Neural cell (in vitro differentiated cells): ENCODE data around the gene CAPN8.

Experiments
- EP300 ChIP-seq: fragments of 450-650 bp; conservative IDR thresholded peaks from 2 replicates; pipeline ENCODE4 v1.6.1; 2014; ENCODE audit warnings: antibody characterized with exemption, mild to moderate bottlenecking, moderate library complexity; ENCODE audit not compliant: poor library complexity, severe bottlenecking
- EZH2 ChIP-seq: fragments of 200-600, 300-800 bp; shearing (Covaris generic), sonication (generic); IDR thresholded peaks from 2 replicates; pipeline ENCODE4 v1.6.1; 2014; ENCODE audit warnings: antibody characterized with exemption, low read length, borderline replicate concordance, mild to moderate bottlenecking; ENCODE audit not compliant: insufficient read depth, poor library complexity, severe bottlenecking
- POLR2AphosphoS5 ChIP-seq: IDR thresholded peaks from 2 replicates; pipeline ENCODE4 v1.6.1; 2012
- TF ChIP-seq, protein P1 (sequence below): fragments of 450-650 bp; IDR thresholded peaks from 2 replicates; pipeline ENCODE4 v1.5.1; 2014; ENCODE audit warnings: antibody characterized with exemption, mild to moderate bottlenecking, moderate library complexity; ENCODE audit not compliant: poor library complexity, severe bottlenecking

- TF ChIP-seq, protein P1, sequence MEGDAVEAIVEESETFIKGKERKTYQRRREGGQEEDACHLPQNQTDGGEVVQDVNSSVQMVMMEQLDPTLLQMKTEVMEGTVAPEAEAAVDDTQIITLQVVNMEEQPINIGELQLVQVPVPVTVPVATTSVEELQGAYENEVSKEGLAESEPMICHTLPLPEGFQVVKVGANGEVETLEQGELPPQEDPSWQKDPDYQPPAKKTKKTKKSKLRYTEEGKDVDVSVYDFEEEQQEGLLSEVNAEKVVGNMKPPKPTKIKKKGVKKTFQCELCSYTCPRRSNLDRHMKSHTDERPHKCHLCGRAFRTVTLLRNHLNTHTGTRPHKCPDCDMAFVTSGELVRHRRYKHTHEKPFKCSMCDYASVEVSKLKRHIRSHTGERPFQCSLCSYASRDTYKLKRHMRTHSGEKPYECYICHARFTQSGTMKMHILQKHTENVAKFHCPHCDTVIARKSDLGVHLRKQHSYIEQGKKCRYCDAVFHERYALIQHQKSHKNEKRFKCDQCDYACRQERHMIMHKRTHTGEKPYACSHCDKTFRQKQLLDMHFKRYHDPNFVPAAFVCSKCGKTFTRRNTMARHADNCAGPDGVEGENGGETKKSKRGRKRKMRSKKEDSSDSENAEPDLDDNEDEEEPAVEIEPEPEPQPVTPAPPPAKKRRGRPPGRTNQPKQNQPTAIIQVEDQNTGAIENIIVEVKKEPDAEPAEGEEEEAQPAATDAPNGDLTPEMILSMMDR, result no peak
- TF ChIP-seq EP300, result no peak
- TF ChIP-seq EZH2, result no peak
- no peak for TF ChIP-seq POLR2AphosphoS5
These were observed 16.3 kb downstream of the CAPN8 start for GRCh38 chr1:223649222-223649621.
